Upper lobe of left lung (tissue), 6 donors: ENCODE measurements around the gene FBXO8. TPM values are rescaled to one million over a fixed set of nuclear protein-coding genes. Genes with fewer than 3 reads are reported as not detected.

Experiments
- ATAC-seq, 2 donors: fragments of 200-7000 bp; cut with Tn5 transposase; one replicate each; pipeline ENCODE4 v1.9.1; 2022; ENCODE audit warnings: mild to moderate bottlenecking in 2 of 2, moderate library complexity in 2 of 2; ENCODE audit not compliant: low FRiP score in 2 of 2
- DNase-seq, 2 donors: peaks; one replicate each; pipeline ENCODE4 v3.0.0-alpha.2; 2019 to 2020
- H3K27ac ChIP-seq, 4 donors: fragments of 200-600 bp; sonication (generic); one replicate each; pipeline ENCODE4 v1.5.1; 2016 to 2019
- H3K27me3 ChIP-seq, 4 donors: fragments of 200-600 bp; sonication (generic); one replicate each; pipeline ENCODE4 v1.5.1; 2017 to 2019
- H3K36me3 ChIP-seq, 4 donors: fragments of 200-600 bp; sonication (generic); one replicate each; pipeline ENCODE4 v1.5.1; 2016 to 2019
- H3K4me1 ChIP-seq, 4 donors: fragments of 200-600 bp; sonication (generic); one replicate each; pipeline ENCODE4 v1.5.1; 2018 to 2019
- H3K4me3 ChIP-seq, 4 donors: fragments of 200-600 bp; sonication (generic); one replicate each; pipeline ENCODE4 v1.5.1; 2017 to 2019; ENCODE audit warnings: mild to moderate bottlenecking in 2 of 4, moderate library complexity in 1 of 4
- H3K9me3 ChIP-seq, 4 donors: fragments of 200-600 bp; sonication (generic); one replicate each; pipeline ENCODE4 v1.5.1; 2018 to 2019
- CTCF ChIP-seq, 6 experiments: fragments of 450-650 bp in 4 of 6; fragments of 200-600 bp in 2 of 6; sonication (generic) in 2 of 6; IDR thresholded peaks; one replicate each; pipeline ENCODE4 v1.5.1; 2016 to 2019; ENCODE audit warnings: antibody characterized with exemption in 6 of 6
- EP300 ChIP-seq, 4 donors: sonication (generic); formaldehyde crosslinking; IDR thresholded peaks; one replicate each; pipeline ENCODE4 v1.5.1; 2017; ENCODE audit warnings: antibody characterized with exemption in 4 of 4, control low read depth in 2 of 4
- POLR2A ChIP-seq, 4 donors: fragments of 450-650 bp; IDR thresholded peaks; one replicate each; pipeline ENCODE4 v1.5.1; 2016 to 2017; ENCODE audit warnings: antibody characterized with exemption in 4 of 4, mild to moderate bottlenecking in 2 of 4
- POLR2AphosphoS5 ChIP-seq, 2 donors: sonication (generic); formaldehyde crosslinking; IDR thresholded peaks; one replicate each; pipeline ENCODE4 v1.5.1; 2017; ENCODE audit warnings: antibody characterized with exemption in 2 of 2
- WGBS, 2 donors: methylation state at CpG; one replicate each; pipeline ENCODE4 v1.1.5; 2017 to 2018; 5-methylcytosine and 5-hydroxymethylcytosine counted together
- total RNA-seq, 6 donors: library from RNA; depleted of rRNA in 4 of 6; stranded (reverse); fragments of >200 nt in 4 of 6; gene quantifications; one replicate each; pipeline versions ENCODE4 v1.1.0 to v1.2.1, GENCODE V29; 2016 to 2021
- donor health status: DM: no; HTN: no; CAD: no; lungs with moderate emphysema.
- donor health status: DM: no; HTN: yes; CAD: no; lungs with severe emphysema.

FBXO8 gene
- total RNA-seq, 6 donors from 2014 or later, result 13.5 to 48.9 (median 26.1) TPM

DNA sequence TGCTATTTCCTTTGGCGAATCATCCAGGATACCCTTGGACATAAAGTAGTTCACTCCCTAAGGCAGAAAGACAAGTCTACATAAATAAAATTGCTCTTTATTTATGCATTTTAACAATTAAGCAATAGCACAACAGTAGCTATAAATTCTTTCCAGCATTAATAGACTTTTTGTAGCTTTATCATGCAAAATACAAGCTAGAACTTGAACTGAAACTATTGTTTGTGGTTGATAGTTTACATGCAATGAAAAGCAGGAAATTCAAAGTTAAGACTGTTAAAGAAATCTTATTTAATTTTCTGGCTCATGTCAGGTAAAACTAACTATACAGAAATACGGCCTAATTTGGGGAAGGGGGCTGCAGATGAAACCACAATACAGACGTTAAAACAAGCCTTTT is 42.3 kb downstream of the FBXO8 start:
- H3K4me3 ChIP-seq, result no peak overlapping the region
- no peaks in the 10 kb centered on the region for H3K4me1 ChIP-seq
- DNase-seq, result no peak
- no peaks in the 10 kb centered on the region for H3K27me3 ChIP-seq
- H3K36me3 ChIP-seq, result peaks cover 0 to 33% (median 6%) of the 10 kb centered on the region in 4 donors
- no peak for ATAC-seq
- TF ChIP-seq EP300 (IDR thresholded peaks at IDR 0.05) (no peak), CTCF (IDR thresholded peaks at IDR 0.05) (no peak), POLR2A (IDR thresholded peaks at IDR 0.05) (no peak), POLR2AphosphoS5 (IDR thresholded peaks at IDR 0.05) (no peak)
- H3K9me3 ChIP-seq, result no peaks in the 10 kb centered on the region
- WGBS, 2 donors, result 81 to 84% methylated on average over 3 of the region's 3 CpGs
- no peak overlapping the region for H3K27ac ChIP-seq

DNA sequence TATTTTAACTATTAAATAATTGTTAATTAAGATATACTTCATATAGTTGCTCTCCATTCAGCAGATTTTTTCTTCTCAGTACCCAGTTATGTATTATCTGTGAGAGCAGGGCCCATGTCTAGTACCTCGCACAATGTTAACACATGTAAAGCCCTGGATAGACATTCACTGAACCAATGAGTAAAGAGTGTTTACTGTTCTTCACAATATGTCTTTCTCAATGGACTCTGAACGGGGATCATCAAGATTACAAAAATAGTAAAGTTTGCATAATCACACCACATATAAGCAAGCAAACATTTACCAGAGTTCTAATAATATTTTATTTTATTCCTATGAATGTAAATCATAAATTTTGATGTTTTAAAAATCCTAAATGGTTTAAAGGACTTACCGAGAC is 47.1 kb downstream of the FBXO8 start:
- no peak for DNase-seq
- H3K4me3 ChIP-seq, result no peak overlapping the region
- no peak overlapping the region for H3K27ac ChIP-seq
- ATAC-seq, result no peak
- no peaks in the 10 kb centered on the region for H3K9me3 ChIP-seq
- H3K27me3 ChIP-seq, result no peaks in the 10 kb centered on the region
- peaks cover 0 to 37% (median 6%) of the 10 kb centered on the region in 4 donors for H3K36me3 ChIP-seq
- TF ChIP-seq POLR2AphosphoS5 (IDR thresholded peaks at IDR 0.05) (no peak), CTCF (IDR thresholded peaks at IDR 0.05) (no peak), EP300 (IDR thresholded peaks at IDR 0.05) (no peak), POLR2A (IDR thresholded peaks at IDR 0.05) (no peak)
- H3K4me1 ChIP-seq, result no peaks in the 10 kb centered on the region
- WGBS, 2 donors, result 78 to 91% methylated on average over 3 of the region's 3 CpGs

- Histone ChIP-seq H3K27me3 (no peaks in the 10 kb centered on the region), H3K4me1 (no peaks in the 10 kb centered on the region), H3K9me3 (no peaks in the 10 kb centered on the region), H3K36me3 (peaks cover 0 to 3% (median 0%) of the 10 kb centered on the region in 4 donors), H3K27ac (no peak overlapping the region), H3K4me3 (no peak overlapping the region)
- ATAC-seq (no peak), DNase-seq (no peak)
- TF ChIP-seq POLR2A (IDR thresholded peaks at IDR 0.05) (no peak), POLR2AphosphoS5 (IDR thresholded peaks at IDR 0.05) (no peak), EP300 (IDR thresholded peaks at IDR 0.05) (no peak), CTCF (IDR thresholded peaks at IDR 0.05) (no peak)
- WGBS, 2 donors, result 80 to 81% methylated on average over 4 of the region's 4 CpGs
These were observed 52.8 kb downstream of the FBXO8 start for GRCh38 chr4:174230680-174231079.

GRCh38 chr4:174230148-174230547 is 53.3 kb downstream of the FBXO8 start:
- no peak for TF ChIP-seq EP300 (IDR thresholded peaks at IDR 0.05)
- no peak for TF ChIP-seq POLR2AphosphoS5 (IDR thresholded peaks at IDR 0.05)
- no peak for TF ChIP-seq POLR2A (IDR thresholded peaks at IDR 0.05)
- no peak for TF ChIP-seq CTCF (IDR thresholded peaks at IDR 0.05)
- no peak overlapping the region for H3K27ac ChIP-seq

GRCh38 chr4:174228988-174229387 is 54.5 kb downstream of the FBXO8 start:
- no peak for TF ChIP-seq EP300 (IDR thresholded peaks at IDR 0.05)
- TF ChIP-seq CTCF (IDR thresholded peaks at IDR 0.05), result no peak
- no peak for TF ChIP-seq POLR2A (IDR thresholded peaks at IDR 0.05)
- no peak for TF ChIP-seq POLR2AphosphoS5 (IDR thresholded peaks at IDR 0.05)
- ATAC-seq (no peak), DNase-seq (no peak)
- H3K27me3 ChIP-seq, result no peaks in the 10 kb centered on the region
- WGBS, 2 donors, result 67 to 69% methylated on average over 2 of the region's 2 CpGs
- H3K4me3 ChIP-seq, result no peak overlapping the region
- H3K4me1 ChIP-seq, result no peaks in the 10 kb centered on the region
- H3K27ac ChIP-seq, result no peak overlapping the region
- no peaks in the 10 kb centered on the region for H3K36me3 ChIP-seq
- no peaks in the 10 kb centered on the region for H3K9me3 ChIP-seq

More at GRCh38 chr4:174230148-174230547, 53.3 kb downstream of the FBXO8 start:
- H3K9me3 ChIP-seq, result no peaks in the 10 kb centered on the region
- H3K4me1 ChIP-seq, result no peaks in the 10 kb centered on the region
- no peak overlapping the region for H3K4me3 ChIP-seq
- ATAC-seq, result no peak
- H3K27me3 ChIP-seq, result no peaks in the 10 kb centered on the region
- H3K36me3 ChIP-seq, result peaks cover 0 to 3% (median 0%) of the 10 kb centered on the region in 4 donors
- no peak for DNase-seq
